Measurements from ENCODE around the gene ANKRD36. TPM values are rescaled to one million over a fixed set of nuclear protein-coding genes. Genes with fewer than 3 reads are reported as not detected.
"Not testable (repeated sequence)": the region's sequence is repeated elsewhere in the genome, so short reads cannot be mapped to it uniquely, and the experiment has no call there.

Gene ANKRD36
- total RNA-seq, 4 donors from 2014 or later, result 26.1 to 48.6 (median 42.7) TPM

DNA sequence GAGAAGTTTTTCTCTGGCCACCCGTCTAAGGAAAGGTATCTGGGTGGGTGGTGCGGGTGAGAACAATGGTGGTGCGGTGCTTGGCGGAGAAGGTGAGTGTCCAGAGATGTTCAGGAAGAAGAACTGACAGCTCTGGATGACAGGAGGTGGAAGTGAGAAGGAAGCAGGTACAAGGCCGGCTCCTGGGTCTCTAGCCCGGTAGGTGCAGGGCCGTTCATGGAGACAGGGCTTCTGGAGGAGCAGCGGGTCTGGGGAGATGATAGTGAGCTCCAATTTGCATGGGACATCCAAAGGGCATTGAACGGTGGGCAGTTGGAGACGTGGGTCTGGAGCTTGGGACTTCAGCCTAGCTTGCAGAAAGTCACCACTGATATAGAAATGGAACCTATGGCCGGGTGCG is 17.3 kb upstream of the ANKRD36 start:
- no peak for DNase-seq
- Histone ChIP-seq H3K36me3 (no peaks in the 10 kb centered on the region), H3K9me3 (no peaks in the 10 kb centered on the region), H3K4me1 (peaks cover 0 to 8% (median 5%) of the 10 kb centered on the region in 4 donors), H3K27ac (peak overlapping the region in 1 of 4 donors; percentile 76), H3K4me3 (no peak overlapping the region), H3K27me3 (no peaks in the 10 kb centered on the region)
- WGBS, 2 donors (ENCODE audit: low coverage in 1 of 2), result 85% methylated on average over 12 of the region's 12 CpGs; no CpG with 5 or more reads in 1 of the 2 donors
- in situ Hi-C loops (cut with MboI; ENCODE audit: low pct_ligation_motif_present in 1 of 4, low pct_unique_long_range_greater_than_20kb in 1 of 4, low sequenced_read_pairs in 3 of 4) (loop anchor here in 1 of 4 donors (25.0 kb wide), 1 partner anchor 258 kb away; the partner anchor contains the start of gene ANKRD23), intact Hi-C loops (cut with DNase I; ENCODE audit: low total_unique reads) (no loop called here)
- TF ChIP-seq, protein P1, sequence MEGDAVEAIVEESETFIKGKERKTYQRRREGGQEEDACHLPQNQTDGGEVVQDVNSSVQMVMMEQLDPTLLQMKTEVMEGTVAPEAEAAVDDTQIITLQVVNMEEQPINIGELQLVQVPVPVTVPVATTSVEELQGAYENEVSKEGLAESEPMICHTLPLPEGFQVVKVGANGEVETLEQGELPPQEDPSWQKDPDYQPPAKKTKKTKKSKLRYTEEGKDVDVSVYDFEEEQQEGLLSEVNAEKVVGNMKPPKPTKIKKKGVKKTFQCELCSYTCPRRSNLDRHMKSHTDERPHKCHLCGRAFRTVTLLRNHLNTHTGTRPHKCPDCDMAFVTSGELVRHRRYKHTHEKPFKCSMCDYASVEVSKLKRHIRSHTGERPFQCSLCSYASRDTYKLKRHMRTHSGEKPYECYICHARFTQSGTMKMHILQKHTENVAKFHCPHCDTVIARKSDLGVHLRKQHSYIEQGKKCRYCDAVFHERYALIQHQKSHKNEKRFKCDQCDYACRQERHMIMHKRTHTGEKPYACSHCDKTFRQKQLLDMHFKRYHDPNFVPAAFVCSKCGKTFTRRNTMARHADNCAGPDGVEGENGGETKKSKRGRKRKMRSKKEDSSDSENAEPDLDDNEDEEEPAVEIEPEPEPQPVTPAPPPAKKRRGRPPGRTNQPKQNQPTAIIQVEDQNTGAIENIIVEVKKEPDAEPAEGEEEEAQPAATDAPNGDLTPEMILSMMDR (IDR thresholded peaks at IDR 0.05), result no peak
- TF ChIP-seq EP300 (IDR thresholded peaks at IDR 0.05; ENCODE audit: low read depth) (no peak), POLR2AphosphoS5 (IDR thresholded peaks at IDR 0.05) (no peak), POLR2A (IDR thresholded peaks at IDR 0.05) (no peak)

DNA sequence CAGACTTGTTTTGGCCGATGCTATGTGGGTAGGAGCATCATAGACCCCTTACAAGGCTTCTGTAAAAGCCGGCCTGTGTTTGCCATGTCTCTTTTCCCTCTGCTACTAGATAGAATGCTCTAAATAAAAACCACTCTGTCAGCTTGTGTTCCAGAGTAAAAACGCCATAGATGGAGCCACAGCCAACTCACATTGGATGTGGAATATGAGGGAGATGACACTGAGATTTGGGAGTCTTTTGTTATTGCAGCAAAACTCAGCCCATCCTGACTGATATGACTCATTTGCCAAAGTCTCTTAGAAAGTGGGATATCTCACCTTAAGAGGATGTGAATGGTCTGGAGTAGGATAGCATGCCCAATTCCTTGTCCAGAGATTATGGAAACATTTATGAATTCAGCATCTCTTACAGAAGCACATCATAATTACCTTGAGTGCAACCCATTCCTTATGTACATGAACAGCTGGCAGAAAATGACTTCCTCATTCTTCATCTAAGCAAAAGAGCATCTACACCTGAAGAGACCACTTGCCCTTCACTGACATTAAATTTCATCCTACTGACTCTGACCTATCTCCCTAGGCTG is 14.1 kb upstream of the ANKRD36 start:
- H3K27ac ChIP-seq; intact Hi-C loops (cut with DNase I; ENCODE audit: low total_unique reads); H3K4me3 ChIP-seq; H3K9me3 ChIP-seq; H3K27me3 ChIP-seq; H3K4me1 ChIP-seq; DNase-seq; H3K36me3 ChIP-seq: not testable (repeated sequence)
- 89% methylated on average over 3 of the region's 3 CpGs; no CpG with 5 or more reads in 1 of the 2 donors for WGBS, 2 donors (ENCODE audit: low coverage in 1 of 2)
- in situ Hi-C loops (cut with MboI; ENCODE audit: low pct_ligation_motif_present in 1 of 4, low pct_unique_long_range_greater_than_20kb in 1 of 4, low sequenced_read_pairs in 3 of 4), result loop anchor here in 1 of 4 donors (25.0 kb wide), 1 partner anchor 262 kb away; the partner anchor contains the start of gene ANKRD23

DNA sequence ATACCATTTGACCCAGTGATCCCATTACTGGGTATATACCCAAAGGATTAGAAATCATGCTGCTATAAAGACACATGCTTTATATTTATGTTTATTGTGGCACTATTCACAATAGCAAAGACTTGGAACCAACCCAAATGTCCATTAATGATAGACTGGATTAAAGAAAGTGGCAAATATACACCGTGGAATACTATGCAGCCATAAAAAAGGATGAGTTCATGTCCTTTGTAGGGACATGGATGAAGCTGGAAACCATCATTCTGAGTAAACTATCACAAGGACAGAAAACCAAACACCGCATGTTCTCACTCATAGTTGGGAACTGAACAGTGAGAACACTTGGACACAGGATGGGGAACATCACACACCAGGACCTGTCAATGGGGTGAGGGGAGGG is 6.1 kb upstream of the ANKRD36 start:
- intact Hi-C loops (cut with DNase I; ENCODE audit: low total_unique reads); H3K4me3 ChIP-seq; H3K36me3 ChIP-seq; H3K9me3 ChIP-seq; DNase-seq; H3K4me1 ChIP-seq; H3K27ac ChIP-seq; H3K27me3 ChIP-seq: not testable (repeated sequence)
- in situ Hi-C loops (cut with MboI; ENCODE audit: low pct_ligation_motif_present in 1 of 4, low pct_unique_long_range_greater_than_20kb in 1 of 4, low sequenced_read_pairs in 3 of 4), result loop anchor here in 3 of 4 donors (25.0 kb wide), 2 partner anchors 95 to 145 kb away; no protein-coding TSS in a partner anchor
- WGBS, 2 donors (ENCODE audit: low coverage in 1 of 2), result 75 to 79% methylated on average over 2 of the region's 2 CpGs

DNA sequence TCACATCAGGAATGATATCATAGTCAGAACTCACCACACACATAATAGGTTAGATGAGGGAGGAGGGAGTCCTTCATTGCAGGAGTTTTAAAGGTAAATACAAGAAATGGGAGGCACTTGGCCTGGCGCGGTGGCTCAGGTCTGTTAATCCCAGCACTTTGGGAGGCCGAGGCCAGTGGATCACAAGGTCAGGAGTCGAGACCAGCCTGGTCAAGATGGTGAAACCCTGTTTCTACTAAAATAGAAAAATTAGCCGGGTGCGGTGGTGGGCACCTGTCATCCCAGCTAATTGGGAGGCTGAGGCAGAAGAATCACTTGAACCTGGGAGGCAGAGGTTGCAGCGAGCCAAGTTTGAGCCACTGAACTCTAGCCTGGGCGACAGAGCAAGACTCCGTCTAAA is 1.7 kb upstream of the ANKRD36 start:
- intact Hi-C loops (cut with DNase I; ENCODE audit: low total_unique reads), result not testable (repeated sequence)
- WGBS, 2 donors (ENCODE audit: low coverage in 1 of 2), result 85 to 88% methylated on average over 6 to 9 of the region's 9 CpGs

DNA sequence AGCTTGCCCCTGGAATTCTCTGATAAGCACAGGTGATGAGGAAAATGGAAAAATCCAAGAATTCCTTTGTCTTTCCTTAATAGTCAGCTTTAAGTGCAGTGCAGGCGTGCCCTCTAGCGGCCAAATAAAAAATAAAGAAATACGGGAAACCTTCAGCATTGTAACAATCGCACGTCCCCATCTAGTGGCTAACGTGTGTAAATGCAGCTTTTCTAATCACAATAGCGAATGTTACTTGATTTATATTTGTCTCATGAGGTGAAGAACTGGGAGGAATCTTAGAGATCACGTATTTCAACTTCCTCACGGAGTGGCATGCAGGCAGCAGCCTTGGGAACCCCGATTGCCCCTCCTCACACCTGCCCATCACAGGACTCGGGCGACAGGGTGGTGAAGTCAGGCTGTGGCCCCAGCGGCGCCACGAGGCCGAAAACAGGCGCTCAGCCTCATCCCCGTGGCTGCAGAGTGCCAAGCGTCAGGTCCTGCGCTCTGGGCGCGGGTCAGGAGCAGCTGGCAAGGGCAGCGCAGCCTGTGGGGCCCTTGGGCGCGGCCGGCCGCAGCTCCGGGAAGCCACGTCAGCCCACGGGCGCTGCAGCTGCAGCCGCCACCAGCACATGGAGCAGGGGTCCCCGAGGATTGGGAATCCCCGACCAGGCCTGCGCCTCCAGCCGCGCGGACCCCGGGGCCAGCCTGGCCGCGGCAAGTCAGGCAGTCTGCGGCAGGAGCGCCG is 468 bp upstream of the ANKRD36 start:
- WGBS, 2 donors (ENCODE audit: low coverage in 1 of 2), result 0 to 2% methylated on average over 8 to 18 of the region's 44 CpGs
- peak overlapping the region; percentile 32 to 68 (median 52) for H3K4me3 ChIP-seq
- in situ Hi-C loops (cut with MboI; ENCODE audit: low pct_ligation_motif_present in 1 of 4, low pct_unique_long_range_greater_than_20kb in 1 of 4, low sequenced_read_pairs in 3 of 4), result loop anchor here in 3 of 4 donors (25.0 kb wide), 2 partner anchors 100 to 150 kb away; no protein-coding TSS in a partner anchor
- peak overlapping the region; percentile 92 to 99 (median 98) for H3K27ac ChIP-seq
- H3K4me1 ChIP-seq; H3K27me3 ChIP-seq; H3K9me3 ChIP-seq; H3K36me3 ChIP-seq; intact Hi-C loops (cut with DNase I; ENCODE audit: low total_unique reads): not testable (repeated sequence)
- TF ChIP-seq, protein P1 (IDR thresholded peaks at IDR 0.05), result peak; percentile 80 to 100 (median 92)
- DNase-seq, result peak; percentile 72

More for the DNA sequence above, 1.7 kb upstream of the ANKRD36 start:
- H3K36me3 ChIP-seq, H3K27me3 ChIP-seq, H3K4me1 ChIP-seq, H3K27ac ChIP-seq, H3K9me3 ChIP-seq, DNase-seq, H3K4me3 ChIP-seq: not testable (repeated sequence)
- in situ Hi-C loops (cut with MboI; ENCODE audit: low pct_ligation_motif_present in 1 of 4, low pct_unique_long_range_greater_than_20kb in 1 of 4, low sequenced_read_pairs in 3 of 4), result loop anchor here in 3 of 4 donors (25.0 kb wide), 2 partner anchors 99 to 149 kb away; no protein-coding TSS in a partner anchor

DNA sequence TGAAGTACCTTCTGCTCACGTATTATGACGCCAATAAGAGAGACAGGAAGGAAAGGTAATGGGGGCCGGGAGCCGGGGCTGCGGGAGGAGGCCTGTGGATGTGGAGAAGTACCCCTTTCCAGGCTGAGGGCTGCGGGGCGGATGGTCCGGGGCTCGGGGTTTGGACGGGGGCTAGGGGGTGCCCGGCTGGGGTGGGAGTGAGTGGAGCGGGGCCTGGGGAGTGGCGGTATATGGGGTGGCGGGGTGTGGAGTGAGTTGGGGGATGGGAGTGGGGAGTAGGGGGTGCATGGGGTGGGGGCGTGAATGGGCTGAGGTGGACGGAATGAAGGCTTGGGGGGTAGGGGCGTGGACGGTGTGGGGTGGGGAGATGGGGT is 916 bp downstream of the ANKRD36 start:
- intact Hi-C loops (cut with DNase I; ENCODE audit: low total_unique reads); H3K36me3 ChIP-seq; DNase-seq; H3K4me1 ChIP-seq; H3K27me3 ChIP-seq; H3K9me3 ChIP-seq: not testable (repeated sequence)
- Histone ChIP-seq H3K4me3 (peak overlapping the region; percentile 49 to 68 (median 56)), H3K27ac (peak overlapping the region; percentile 92 to 99 (median 98))
- WGBS, 2 donors (ENCODE audit: low coverage in 1 of 2), result 0% methylated on average over 5 of the region's 18 CpGs; no CpG with 5 or more reads in 1 of the 2 donors
- in situ Hi-C loops (cut with MboI; ENCODE audit: low pct_ligation_motif_present in 1 of 4, low pct_unique_long_range_greater_than_20kb in 1 of 4, low sequenced_read_pairs in 3 of 4), result loop anchor here in 3 of 4 donors (25.0 kb wide), 2 partner anchors 102 to 152 kb away; no protein-coding TSS in a partner anchor

DNA sequence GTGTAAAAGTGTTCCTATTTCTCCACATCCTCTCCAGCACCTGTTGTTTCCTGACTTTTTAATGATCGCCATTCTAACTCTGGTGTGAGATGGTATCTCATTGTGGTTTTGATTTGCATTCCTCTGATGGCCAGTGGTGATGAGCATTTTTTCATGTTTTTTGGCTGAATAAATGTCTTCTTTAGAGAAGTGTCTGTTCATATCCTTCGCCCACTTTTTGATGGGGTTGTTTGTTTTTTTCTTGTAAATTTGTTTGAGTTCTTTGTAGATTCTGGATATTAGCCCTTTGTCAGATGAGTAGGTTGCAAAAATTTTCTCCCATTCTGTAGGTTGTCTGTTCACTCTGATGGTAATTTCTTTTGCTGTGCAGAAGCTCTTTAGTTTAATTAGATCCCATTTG is 16.1 kb downstream of the ANKRD36 start:
- in situ Hi-C loops (cut with MboI; ENCODE audit: low pct_ligation_motif_present in 1 of 4, low pct_unique_long_range_greater_than_20kb in 1 of 4, low sequenced_read_pairs in 3 of 4); H3K9me3 ChIP-seq; H3K4me3 ChIP-seq; H3K36me3 ChIP-seq; intact Hi-C loops (cut with DNase I; ENCODE audit: low total_unique reads); H3K27me3 ChIP-seq; H3K4me1 ChIP-seq; DNase-seq; H3K27ac ChIP-seq: not testable (repeated sequence)
- 95 to 100% methylated on average over 2 of the region's 2 CpGs for WGBS, 2 donors (ENCODE audit: low coverage in 1 of 2)

DNA sequence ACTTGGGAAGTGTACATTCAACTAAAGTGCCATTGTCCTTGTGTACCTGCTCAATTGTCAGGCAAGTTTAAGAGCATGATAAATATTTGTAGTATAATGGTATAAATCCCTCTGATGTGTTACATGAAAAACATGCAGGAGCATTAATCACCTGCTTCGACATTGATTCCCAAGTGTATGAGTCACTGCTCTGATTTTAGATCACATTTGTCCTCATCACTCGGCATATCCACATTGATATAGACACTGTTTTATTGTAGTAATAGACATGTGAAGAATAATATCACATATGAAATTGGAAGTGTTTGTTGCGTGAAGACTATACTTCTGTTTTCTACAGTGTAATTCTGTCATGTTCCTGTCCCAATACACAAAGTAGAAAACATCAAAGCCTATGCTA is 31.1 kb downstream of the ANKRD36 start:
- 64 to 85% methylated on average over 3 of the region's 3 CpGs for WGBS, 2 donors (ENCODE audit: low coverage in 1 of 2)
- DNase-seq; H3K9me3 ChIP-seq; H3K36me3 ChIP-seq; H3K4me3 ChIP-seq; H3K27ac ChIP-seq; intact Hi-C loops (cut with DNase I; ENCODE audit: low total_unique reads); H3K27me3 ChIP-seq; H3K4me1 ChIP-seq; in situ Hi-C loops (cut with MboI; ENCODE audit: low pct_ligation_motif_present in 1 of 4, low pct_unique_long_range_greater_than_20kb in 1 of 4, low sequenced_read_pairs in 3 of 4): not testable (repeated sequence)

All from transverse colon (tissue), 4 donors.